KG1 (cell line): ENCODE data around the gene DLEC1.

Experiments used
- DNase-seq: peaks from one replicate; lab custom pipeline; 2025; lab: John Stamatoyannopoulos, UW

The DLEC1 gene

DNA sequence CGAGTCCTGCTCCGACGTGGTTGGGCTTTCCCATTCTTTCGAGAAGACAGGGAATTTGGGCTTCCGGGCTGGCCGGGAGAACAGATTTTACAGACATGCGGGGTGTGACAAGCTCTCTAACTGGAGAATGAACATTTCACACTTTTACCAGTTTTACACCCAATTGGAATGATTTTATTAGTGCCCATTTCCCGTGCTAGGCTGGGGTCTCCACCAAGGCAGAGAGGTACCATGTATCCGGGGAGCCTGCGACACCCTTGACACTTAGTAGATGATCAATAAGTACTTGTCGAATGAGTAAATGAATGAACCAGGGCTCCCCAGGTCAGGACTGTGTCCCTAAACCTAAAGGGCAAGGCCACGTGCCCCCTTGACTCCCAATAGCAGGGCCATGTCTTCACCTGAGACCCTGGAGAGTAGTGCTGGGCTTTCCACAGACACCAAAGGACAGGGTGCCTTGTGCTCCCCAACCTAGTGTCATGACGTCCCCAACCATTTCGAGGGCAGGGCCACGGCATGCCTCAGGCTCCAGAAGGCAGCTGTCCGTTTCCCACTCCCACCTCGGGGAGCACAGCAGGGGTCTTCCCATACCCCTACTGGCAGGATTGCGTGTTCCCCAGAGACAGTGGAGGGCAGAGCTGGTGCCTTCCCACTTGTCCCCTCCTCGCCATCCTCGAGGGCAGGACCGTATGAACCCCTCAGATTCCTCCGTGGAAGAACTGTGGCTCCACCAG, 98.8 kb downstream of the DLEC1 start:
- no peak for DNase-seq

GRCh38 chr3:38138349-38139190, 99.6 kb downstream of the DLEC1 start, which contains the start of gene MYD88:
MYD88 (plus strand) TSS chr3:38138661; CDS start chr3:38138701, 40 bp downstream.
- peak; percentile 60 for DNase-seq

- DNase-seq = no peak
Measured at GRCh38 chr3:38139191-38139590, 100.2 kb downstream of the DLEC1 start.

DNA sequence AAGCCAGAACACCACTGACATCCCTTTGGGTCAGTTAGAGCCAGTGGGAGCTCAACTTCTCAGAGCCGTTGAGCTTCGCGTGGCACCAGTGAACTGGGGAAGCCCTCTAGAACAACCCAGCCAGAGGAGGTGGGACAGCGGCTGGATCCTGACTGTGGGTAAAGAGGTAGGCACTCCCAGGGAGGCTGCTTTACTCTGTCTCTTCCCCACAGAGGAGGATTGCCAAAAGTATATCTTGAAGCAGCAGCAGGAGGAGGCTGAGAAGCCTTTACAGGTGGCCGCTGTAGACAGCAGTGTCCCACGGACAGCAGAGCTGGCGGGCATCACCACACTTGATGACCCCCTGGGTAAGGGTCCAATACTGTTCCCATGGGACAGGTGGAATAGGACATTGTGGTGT, 100.6 kb downstream of the DLEC1 start:
- no peak for DNase-seq

- no peak for DNase-seq
Measured at GRCh38 chr3:38140326-38141172, 101.5 kb downstream of the DLEC1 start.

DNA sequence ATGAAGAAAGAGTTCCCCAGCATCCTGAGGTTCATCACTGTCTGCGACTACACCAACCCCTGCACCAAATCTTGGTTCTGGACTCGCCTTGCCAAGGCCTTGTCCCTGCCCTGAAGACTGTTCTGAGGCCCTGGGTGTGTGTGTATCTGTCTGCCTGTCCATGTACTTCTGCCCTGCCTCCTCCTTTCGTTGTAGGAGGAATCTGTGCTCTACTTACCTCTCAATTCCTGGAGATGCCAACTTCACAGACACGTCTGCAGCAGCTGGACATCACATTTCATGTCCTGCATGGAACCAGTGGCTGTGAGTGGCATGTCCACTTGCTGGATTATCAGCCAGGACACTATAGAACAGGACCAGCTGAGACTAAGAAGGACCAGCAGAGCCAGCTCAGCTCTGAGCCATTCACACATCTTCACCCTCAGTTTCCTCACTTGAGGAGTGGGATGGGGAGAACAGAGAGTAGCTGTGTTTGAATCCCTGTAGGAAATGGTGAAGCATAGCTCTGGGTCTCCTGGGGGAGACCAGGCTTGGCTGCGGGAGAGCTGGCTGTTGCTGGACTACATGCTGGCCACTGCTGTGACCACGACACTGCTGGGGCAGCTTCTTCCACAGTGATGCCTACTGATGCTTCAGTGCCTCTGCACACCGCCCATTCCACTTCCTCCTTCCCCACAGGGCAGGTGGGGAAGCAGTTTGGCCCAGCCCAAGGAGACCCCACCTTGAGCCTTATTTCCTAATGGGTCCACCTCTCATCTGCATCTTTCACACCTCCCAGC, 102.4 kb downstream of the DLEC1 start:
- no peak for DNase-seq

- DNase-seq = no peak
Measured at GRCh38 chr3:38141952-38142273, 102.9 kb downstream of the DLEC1 start.

DNA sequence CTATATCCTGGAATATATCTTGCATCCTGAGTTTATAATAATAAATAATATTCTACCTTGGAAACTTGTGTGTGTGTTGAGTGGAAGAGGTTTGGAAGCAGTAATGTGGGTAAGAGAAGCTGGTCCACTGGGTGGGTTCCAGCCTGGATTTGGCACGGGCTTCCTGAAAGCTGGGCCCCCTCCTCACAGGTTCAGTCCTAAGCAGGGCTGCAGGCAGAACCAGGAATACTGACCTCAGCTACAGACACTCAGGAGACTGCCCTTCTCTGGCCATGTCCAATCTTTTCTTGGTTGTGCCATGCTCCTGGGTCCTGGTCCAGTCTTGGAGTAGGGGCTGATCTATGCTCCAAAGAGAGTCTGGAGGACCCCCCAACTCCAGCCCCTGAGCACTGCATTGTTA, 104.0 kb downstream of the DLEC1 start:
- no peak for DNase-seq

- no peak for DNase-seq
Measured at GRCh38 chr3:38143511-38143910, 104.5 kb downstream of the DLEC1 start.

GRCh38 chr3:38146504-38146903, 107.5 kb downstream of the DLEC1 start:
- DNase-seq = no peak

DNA sequence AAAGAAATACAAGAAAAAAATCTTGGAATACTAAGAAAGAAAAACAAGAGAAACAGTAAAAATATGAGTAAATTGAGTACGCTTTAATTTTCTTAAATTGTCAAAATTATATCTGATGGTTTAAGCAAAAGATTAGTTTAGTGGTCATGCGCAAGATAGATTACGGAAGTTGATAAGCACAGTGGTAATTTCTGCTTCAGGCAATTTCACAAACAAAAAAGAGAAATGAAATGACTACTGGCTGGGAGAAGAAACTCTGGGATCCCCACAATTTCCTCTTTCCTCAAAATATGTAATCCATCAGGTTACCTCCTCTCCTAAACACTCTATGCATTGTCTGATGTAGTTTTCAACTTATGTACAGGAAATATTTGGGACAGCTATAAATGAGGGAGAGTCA, 108.4 kb downstream of the DLEC1 start:
- no peak for DNase-seq

GRCh38 chr3:38148311-38148882, 109.4 kb downstream of the DLEC1 start:
- DNase-seq = no peak

GRCh38 chr3:38149708-38150107, 110.7 kb downstream of the DLEC1 start:
- peak; percentile 60 for DNase-seq

DNA sequence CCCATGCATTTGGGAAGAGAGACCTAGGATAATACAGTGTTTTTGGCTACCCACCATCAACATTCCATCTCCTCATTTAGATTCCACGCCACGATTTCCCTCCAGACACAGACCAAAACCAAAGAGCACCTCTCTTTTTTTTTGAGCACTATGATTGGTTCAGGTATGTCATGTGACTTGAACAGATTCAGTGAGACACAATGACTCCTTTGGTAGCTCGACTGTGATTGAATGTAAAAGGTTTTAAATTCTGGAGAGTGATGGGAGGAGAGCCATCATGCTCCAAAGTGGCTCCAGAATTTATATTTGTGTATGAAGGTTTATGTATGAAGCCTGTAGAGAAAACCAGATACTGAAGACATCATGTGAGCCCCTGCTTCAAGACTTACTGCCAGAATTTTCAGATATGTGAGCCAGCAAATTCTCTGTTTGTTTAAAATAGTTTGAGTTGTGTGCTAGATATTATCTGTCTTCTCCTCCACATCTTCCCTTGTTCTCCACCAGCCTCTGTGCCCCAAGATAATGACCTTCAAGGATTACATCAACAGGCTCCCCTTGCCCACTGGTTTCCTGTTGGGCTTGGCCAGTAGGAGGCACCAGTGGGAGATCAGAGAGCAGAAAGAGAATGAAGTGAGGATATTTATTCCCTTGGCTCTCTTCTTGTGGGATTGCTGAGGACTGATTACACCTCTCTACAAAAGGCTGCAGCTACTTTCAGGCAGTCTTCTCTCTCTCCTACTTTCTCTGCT, 111.9 kb downstream of the DLEC1 start:
- DNase-seq = no peak

- no peak for DNase-seq
Measured at GRCh38 chr3:38151667-38152265, 112.8 kb downstream of the DLEC1 start.

- DNase-seq = no peak
Measured at GRCh38 chr3:38152609-38153008, 113.6 kb downstream of the DLEC1 start.

DNA sequence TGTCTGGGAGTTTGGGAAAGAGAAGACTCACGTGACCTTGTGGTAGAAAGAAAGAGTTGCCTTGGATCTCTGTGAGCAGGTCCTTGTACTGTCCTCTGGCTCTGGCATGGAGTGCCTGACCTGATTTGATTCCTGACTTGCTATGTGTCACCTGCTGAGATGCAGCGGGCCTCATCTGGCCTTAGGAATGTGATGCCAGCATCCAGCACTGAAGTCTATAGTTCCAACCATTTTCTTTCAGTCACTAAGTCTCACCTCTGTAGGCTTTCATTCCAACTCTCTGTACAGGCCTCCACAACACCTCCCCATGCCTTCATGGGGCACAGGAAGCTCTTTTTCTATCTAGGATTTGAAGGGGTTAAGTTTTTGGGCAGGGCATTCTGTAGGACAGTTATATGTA, 114.2 kb downstream of the DLEC1 start:
- DNase-seq = no peak

GRCh38 chr3:38154033-38154494, 115.1 kb downstream of the DLEC1 start:
- no peak for DNase-seq

DNA sequence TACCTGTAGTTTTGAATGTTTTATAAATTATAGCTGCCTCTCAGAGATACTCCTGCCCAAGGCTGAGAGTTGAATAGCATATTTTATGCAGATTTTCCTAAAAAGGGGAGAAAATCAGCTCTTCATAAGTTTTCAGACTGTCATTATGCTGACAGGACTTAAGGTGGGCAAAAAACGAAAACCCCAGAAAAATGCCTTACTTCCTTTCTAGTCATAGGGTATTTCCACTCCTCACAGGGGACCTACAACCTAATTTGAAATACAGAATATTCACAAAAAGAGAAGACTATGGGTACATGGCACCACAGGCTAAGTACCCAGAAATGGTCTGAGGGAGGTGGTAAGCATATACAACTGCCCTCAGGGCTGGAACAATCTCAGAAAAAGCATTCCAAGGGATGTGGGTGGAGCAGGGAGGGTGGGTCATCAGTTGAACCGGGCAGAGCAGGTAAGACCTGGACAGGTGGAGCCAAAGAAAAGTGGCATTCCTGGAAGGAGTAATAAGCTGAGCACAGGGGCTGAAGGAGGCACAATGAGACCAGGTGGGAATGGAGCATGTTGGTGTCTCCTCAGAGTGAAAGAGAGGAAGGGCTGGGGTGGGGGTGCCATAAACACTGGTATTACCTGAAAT, 115.7 kb downstream of the DLEC1 start:
- DNase-seq = no peak

DNA sequence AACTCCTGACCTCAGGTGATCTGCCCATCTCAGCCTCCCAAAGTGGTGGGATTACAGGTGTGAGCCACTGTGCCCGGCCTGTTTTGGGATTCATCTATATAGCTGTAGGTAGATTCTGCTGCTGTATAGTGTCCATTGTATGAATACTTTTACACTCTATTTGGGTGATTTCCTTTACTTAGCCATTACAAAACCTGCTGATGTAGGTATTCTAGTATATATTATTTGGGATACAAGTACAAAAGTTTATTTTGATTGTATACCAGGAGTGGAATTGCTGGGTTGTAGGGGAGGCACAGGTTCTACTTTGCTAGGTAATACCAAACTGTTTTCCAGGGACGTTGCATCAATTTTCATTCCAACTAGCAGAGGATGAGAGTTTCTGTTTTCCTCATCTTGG, 116.8 kb downstream of the DLEC1 start:
- no peak for DNase-seq
